D721Med (cell line): ENCODE measurements around the gene PANK4.

Experiments used
- DNase-seq: peaks from one replicate; pipeline ENCODE4 v3.0.0; 2011; ENCODE audit warnings: low spot score; ENCODE audit not compliant: insufficient read length
- FAIRE-seq: peaks from 2 replicates; lab custom pipeline; 2011; peaks lifted over from hg19 to GRCh38; lab: Jason Lieb, UNC
- TF ChIP-seq, protein P1 (sequence below): IDR thresholded peaks from 2 replicates; pipeline ENCODE4 v1.5.1; 2012; ENCODE audit warnings: mild to moderate bottlenecking, control low read depth; ENCODE audit not compliant: insufficient read depth; ENCODE audit errors: missing control alignments

The PANK4 gene

DNA sequence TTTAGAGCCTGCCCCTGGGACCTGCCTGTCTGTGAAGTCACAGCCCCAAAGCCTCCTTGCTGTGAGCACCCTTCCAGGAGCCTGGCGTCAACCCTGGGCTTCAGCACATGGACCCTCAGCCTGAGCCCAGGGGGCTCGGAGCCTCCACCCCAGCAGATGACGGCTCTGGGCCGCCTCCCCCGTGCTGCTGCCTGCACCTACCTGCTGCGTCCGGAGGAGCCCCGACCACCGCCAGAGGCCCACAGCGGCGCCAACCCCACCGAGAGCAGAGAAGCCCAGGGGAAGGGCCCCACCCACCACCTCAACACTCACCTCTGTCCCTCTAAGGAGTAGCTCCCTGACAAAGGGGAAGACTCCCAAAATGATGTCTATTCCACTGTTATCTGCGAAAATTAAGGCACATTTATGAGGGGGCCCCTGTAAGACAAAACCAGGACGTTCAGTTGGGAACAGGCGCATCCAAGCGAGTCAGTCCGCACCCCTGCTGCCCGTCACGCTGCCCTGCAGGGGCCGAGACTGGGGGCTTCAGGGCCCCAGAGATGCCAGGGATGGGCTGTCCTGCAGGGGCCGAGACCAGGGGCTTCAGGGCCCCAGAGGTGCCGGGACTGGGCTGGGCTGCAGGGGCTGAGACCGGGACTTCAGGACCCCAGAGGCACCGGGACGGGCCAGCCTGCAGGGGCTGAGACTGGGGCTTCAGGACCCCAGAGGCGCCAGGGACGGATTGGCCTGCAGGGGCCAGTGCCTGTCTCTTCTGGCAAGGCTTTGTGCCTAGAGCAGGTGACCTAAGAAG, 15.8 kb downstream of the PANK4 start:
- TF ChIP-seq, protein P1, sequence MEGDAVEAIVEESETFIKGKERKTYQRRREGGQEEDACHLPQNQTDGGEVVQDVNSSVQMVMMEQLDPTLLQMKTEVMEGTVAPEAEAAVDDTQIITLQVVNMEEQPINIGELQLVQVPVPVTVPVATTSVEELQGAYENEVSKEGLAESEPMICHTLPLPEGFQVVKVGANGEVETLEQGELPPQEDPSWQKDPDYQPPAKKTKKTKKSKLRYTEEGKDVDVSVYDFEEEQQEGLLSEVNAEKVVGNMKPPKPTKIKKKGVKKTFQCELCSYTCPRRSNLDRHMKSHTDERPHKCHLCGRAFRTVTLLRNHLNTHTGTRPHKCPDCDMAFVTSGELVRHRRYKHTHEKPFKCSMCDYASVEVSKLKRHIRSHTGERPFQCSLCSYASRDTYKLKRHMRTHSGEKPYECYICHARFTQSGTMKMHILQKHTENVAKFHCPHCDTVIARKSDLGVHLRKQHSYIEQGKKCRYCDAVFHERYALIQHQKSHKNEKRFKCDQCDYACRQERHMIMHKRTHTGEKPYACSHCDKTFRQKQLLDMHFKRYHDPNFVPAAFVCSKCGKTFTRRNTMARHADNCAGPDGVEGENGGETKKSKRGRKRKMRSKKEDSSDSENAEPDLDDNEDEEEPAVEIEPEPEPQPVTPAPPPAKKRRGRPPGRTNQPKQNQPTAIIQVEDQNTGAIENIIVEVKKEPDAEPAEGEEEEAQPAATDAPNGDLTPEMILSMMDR, result no peak
- no peak for FAIRE-seq

DNA sequence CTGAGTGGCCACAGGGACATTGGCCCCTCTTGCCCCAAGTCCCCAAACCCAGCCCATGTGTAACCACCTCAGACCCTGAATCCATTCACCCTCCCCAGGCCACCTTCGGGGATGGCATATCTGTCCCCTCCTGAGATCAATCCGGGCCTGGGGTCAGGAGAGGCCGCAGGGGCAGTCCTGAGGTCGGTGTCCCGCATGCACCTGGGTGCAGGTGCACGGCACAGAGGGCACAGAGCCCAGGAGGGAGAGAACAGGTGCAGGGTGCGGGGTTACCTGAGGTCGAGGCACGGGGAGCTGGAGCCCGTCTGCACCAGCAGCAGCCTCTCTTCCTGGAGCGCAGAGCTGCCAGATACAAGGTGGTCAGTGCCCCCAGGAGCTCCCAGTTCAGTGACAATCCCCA, 16.8 kb downstream of the PANK4 start:
- TF ChIP-seq, protein P1, result no peak
- FAIRE-seq (no peak), DNase-seq (no peak)

More for the DNA sequence above, 15.8 kb downstream of the PANK4 start:
- no peak for DNase-seq

DNA sequence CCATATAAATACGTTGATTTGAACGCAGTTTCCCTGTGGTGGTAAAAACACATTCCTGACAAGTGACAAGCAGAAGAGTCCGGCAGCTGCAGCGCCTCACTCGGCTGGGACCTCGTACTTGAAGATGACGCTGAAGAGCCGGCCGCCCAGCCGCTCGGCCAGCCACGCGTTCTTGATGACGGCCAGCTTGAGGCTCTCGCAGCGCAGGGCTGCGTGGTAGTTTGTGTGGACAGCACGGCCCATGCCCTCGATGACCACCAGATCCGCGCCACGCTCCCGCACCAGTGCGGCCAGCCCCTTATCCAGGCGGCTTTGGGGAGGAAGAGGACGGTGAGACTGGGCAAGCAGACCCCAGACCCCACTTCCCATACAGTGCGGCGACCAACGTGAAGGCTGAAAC, 17.6 kb downstream of the PANK4 start:
- TF ChIP-seq, protein P1, result no peak
- no peak for FAIRE-seq
- no peak for DNase-seq

DNA sequence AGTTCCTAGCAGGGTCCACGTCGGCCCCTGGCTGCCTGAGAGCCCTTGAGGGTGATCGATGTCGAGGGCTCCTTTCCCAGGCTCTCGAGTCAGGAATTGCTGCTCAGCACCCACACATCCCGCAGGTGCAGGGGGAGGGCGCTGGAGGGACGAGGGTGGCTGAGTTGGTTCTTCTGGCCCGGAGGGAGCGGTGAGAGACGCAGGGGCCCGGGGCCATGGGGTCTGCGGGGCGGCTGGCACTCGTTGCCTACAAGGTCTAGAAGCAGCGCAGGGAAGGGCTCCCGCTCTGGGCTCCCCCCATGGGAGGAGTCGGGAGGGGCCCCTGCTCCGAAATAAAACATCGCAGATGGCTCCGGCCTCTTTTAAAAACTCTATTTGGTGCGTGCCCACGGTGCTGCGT, 18.2 kb downstream of the PANK4 start:
- DNase-seq (no peak), FAIRE-seq (no peak)
- TF ChIP-seq, protein P1, result no peak

DNA sequence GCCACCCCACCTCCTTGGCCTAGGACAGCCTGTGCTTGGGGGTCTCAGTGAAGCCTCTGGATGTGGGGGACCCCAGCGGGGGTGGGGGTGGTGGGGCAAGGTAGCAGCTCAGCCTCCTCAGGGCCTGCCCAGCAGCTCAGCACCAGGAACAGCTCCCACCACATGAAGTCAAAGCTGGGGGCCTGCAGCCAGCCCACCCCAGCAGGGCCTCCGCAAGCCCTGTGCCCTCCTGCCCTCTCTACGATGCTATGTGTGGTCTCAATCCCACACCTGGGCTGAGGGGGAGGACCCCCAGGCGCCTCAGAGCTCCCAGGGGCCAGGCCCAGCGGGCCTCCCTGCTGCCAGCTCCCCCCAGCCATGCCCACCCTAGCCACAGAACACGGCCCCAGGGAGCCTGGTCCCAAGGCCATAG, 18.6 kb downstream of the PANK4 start:
- DNase-seq (no peak), FAIRE-seq (no peak)
- TF ChIP-seq, protein P1, result no peak

DNA sequence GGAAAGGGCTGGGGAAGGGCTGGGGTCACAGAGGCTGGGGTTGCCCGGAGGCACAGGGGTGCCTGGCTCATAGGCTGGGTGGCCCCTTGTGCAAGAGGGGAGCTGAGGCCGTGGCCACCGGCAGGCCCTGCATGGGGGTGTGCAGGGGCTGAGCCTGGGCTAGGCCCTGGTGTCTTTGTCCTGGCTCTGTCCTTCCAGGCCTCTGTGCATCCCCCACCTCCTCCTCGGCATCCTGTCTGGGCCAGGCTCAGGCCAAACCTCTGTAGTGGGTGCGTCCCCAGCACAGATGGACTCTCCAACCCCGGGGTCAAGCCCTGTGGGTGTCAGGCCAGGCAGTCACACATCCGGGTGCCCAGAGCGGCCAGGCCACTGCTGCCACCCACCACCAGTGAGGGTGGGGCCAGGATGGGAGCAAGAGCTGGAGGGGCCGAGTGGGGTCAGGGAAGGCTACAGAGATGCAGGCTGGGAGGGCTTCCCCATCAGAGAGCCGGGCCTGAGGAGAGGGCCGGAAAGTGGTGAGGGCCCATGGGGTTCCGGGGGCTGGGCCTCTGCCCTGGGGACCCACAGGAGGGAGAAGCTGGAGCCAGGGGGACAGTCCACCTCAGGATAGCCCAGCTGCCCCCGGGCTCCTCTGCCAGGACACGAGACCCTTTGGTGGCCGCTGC, 19.4 kb downstream of the PANK4 start:
- FAIRE-seq (no peak), DNase-seq (no peak)

More for the DNA sequence above, 19.4 kb downstream of the PANK4 start:
- TF ChIP-seq, protein P1, result no peak
